GM23338 (cell line): Measurements from ENCODE around the gene HNRNPF. TPM values are rescaled to one million over a fixed set of nuclear protein-coding genes. Genes with fewer than 3 reads are reported as not detected.

Experiments
- ATAC-seq: fragments of 200-7000 bp; cut with Tn5 transposase; 3 replicates; pipeline ENCODE4 v1.9.1; 2020
- DNase-seq: peaks from one replicate; pipeline ENCODE4 v3.0.0-alpha.2; 2015; ENCODE audit warnings: low spot score
- H2AFZ ChIP-seq: fragments of 200-600 bp; sonication (generic); 2 replicates; pipeline ENCODE4 v1.8.0; 2016; ENCODE audit warnings: antibody characterized with exemption, mild to moderate bottlenecking, moderate library complexity
- H3F3A ChIP-seq: fragments of 200-600 bp; sonication (generic); replicated peaks from 2 replicates; pipeline ENCODE4 v1.8.0; 2017; ENCODE audit warnings: antibody characterized with exemption, mixed run types, low read depth
- H3K27ac ChIP-seq: fragments of 200-600 bp; sonication (generic); 2 replicates; pipeline ENCODE4 v1.6.1; 2016; ENCODE audit warnings: low read depth
- H3K27me3 ChIP-seq: fragments of 200-600 bp; sonication (generic); 2 replicates; pipeline ENCODE4 v1.8.0; 2016; ENCODE audit warnings: mild to moderate bottlenecking, mixed run types, moderate library complexity; ENCODE audit not compliant: insufficient read depth
- H3K36me3 ChIP-seq: fragments of 200-600 bp; sonication (generic); 2 replicates; pipeline ENCODE4 v1.8.0; 2016; ENCODE audit warnings: mild to moderate bottlenecking; ENCODE audit not compliant: insufficient read depth
- H3K4me1 ChIP-seq: fragments of 200-600 bp; sonication (generic); 2 replicates; pipeline ENCODE4 v1.8.0; 2016; ENCODE audit warnings: mild to moderate bottlenecking, moderate library complexity; ENCODE audit not compliant: insufficient read depth
- H3K4me2 ChIP-seq: fragments of 200-600 bp; sonication (generic); 2 replicates; pipeline ENCODE4 v1.7.1; 2017; ENCODE audit warnings: mixed run types
- H3K4me3 ChIP-seq: fragments of 200-600 bp; sonication (generic); 2 replicates; pipeline ENCODE4 v1.6.1; 2016; ENCODE audit warnings: mixed run types
- H3K79me2 ChIP-seq: fragments of 200-600 bp; sonication (generic); replicated peaks from 2 replicates; pipeline ENCODE4 v1.8.0; 2017; ENCODE audit warnings: mild to moderate bottlenecking; ENCODE audit not compliant: insufficient read depth
- H3K9me2 ChIP-seq: fragments of 200-600 bp; sonication (generic); 2 replicates; pipeline ENCODE4 v1.8.0; 2017; ENCODE audit not compliant: insufficient read depth
- H4K20me1 ChIP-seq: fragments of 200-600 bp; sonication (generic); replicated peaks from 2 replicates; pipeline ENCODE4 v1.8.0; 2017; ENCODE audit warnings: mild to moderate bottlenecking; ENCODE audit not compliant: insufficient read depth
- H3K27ac Mint-ChIP-seq: 2 replicates; pipeline ENCODE4 v1.8.0; 2020; ENCODE audit warnings: inconsistent platforms, mild to moderate bottlenecking, moderate library complexity, mixed read lengths
- H3K27me3 Mint-ChIP-seq: 3 replicates; pipeline ENCODE4 v1.8.0; 2022; ENCODE audit warnings: low read depth, mild to moderate bottlenecking, moderate library complexity, mixed read lengths, inconsistent platforms; ENCODE audit not compliant: insufficient read depth, poor library complexity
- H3K36me3 Mint-ChIP-seq: 3 replicates; pipeline ENCODE4 v1.8.0; 2021; ENCODE audit warnings: low read depth, mild to moderate bottlenecking, inconsistent platforms, moderate library complexity, mixed read lengths
- H3K4me1 Mint-ChIP-seq: 3 replicates; pipeline ENCODE4 v1.8.0; 2020; ENCODE audit warnings: mild to moderate bottlenecking, inconsistent platforms, mixed read lengths
- H3K4me3 Mint-ChIP-seq: 3 replicates; pipeline ENCODE4 v1.8.0; 2021; ENCODE audit warnings: moderate library complexity, mild to moderate bottlenecking, inconsistent platforms, mixed read lengths
- H3K9me3 Mint-ChIP-seq: 3 replicates; pipeline ENCODE4 v1.8.0; 2020; ENCODE audit warnings: moderate library complexity, mild to moderate bottlenecking, inconsistent platforms, mixed read lengths
- CREB1 ChIP-seq: fragments of 250-450 bp; sonication (Bioruptor Pico); IDR thresholded peaks from 2 replicates; pipeline ENCODE4 v1.5.0; 2020; ENCODE audit warnings: low read depth, mild to moderate bottlenecking, moderate library complexity
- EZH2 ChIP-seq: fragments of 200-600 bp; sonication (generic); IDR thresholded peaks from one replicate; pipeline ENCODE4 v1.8.0; 2017; ENCODE audit warnings: antibody characterized with exemption, mild to moderate bottlenecking, low read depth; ENCODE audit not compliant: unreplicated experiment
- EZH2phosphoT487 ChIP-seq: fragments of 200-600 bp; sonication (generic); IDR thresholded peaks from one replicate; pipeline ENCODE4 v1.8.1; 2018; ENCODE audit warnings: antibody characterized with exemption; ENCODE audit not compliant: unreplicated experiment
- JUNB ChIP-seq: IDR thresholded peaks from one replicate; pipeline ENCODE4 v1.6.1; 2016; ENCODE audit warnings: antibody characterized with exemption; ENCODE audit not compliant: unreplicated experiment
- NANOG ChIP-seq: IDR thresholded peaks from 2 replicates; pipeline ENCODE4 v1.6.1; 2016; ENCODE audit warnings: antibody characterized with exemption, borderline replicate concordance
- POLR2AphosphoS5 ChIP-seq: IDR thresholded peaks from 2 replicates; pipeline ENCODE4 v1.6.1; 2016; ENCODE audit warnings: antibody characterized with exemption, low read depth
- STAT1 ChIP-seq: IDR thresholded peaks from one replicate; pipeline ENCODE4 v1.6.1; 2016; ENCODE audit warnings: antibody characterized with exemption; ENCODE audit not compliant: unreplicated experiment
- ZNF114 ChIP-seq: fragments of 250-450 bp; sonication (Bioruptor Pico); IDR thresholded peaks from 2 replicates; pipeline ENCODE4 v1.5.0; 2020; ENCODE audit warnings: mild to moderate bottlenecking, moderate library complexity
- ZNF331 ChIP-seq: fragments of 250-450 bp; sonication (Bioruptor Pico); IDR thresholded peaks from 2 replicates; pipeline ENCODE4 v1.5.0; 2020; ENCODE audit warnings: low read depth, mild to moderate bottlenecking, moderate library complexity
- polyA plus RNA-seq: library from polyadenylated mRNA; unstranded; fragments of >200 nt; fragmentation: Nextera tagmentation; extraction: Ambion mirVana; gene quantifications from 2 replicates; pipeline ENCODE4 v1.2.1, GENCODE V29; 2016
- total RNA-seq: library from RNA; depleted of rRNA; stranded (reverse); fragments of >200 nt; shearing (Covaris generic); gene quantifications from 2 replicates; pipeline ENCODE4 v1.2.3, GENCODE V29; 2014
- TF ChIP-seq, protein P1 (sequence below): fragments of 250-450 bp; sonication (Bioruptor Pico); IDR thresholded peaks from 2 replicates; pipeline ENCODE4 v1.5.0; 2020; ENCODE audit warnings: mild to moderate bottlenecking, moderate library complexity
- TF ChIP-seq, protein P2 (sequence below): IDR thresholded peaks from 2 replicates; pipeline ENCODE4 v1.6.1; 2016; ENCODE audit warnings: antibody characterized with exemption
- TF ChIP-seq, protein P3 (sequence below): IDR thresholded peaks from one replicate; pipeline ENCODE4 v1.6.1; 2018; ENCODE audit warnings: antibody characterized with exemption; ENCODE audit not compliant: unreplicated experiment
- TF ChIP-seq, protein P4 (sequence below), 2 experiments: fragments of 200-600 bp in 1 of 2; sonication (generic) in 1 of 2; conservative IDR thresholded peaks; 2 replicates each; pipeline versions ENCODE4 v1.5.1 to v1.6.1; 2016 to 2017; ENCODE audit warnings: antibody characterized with exemption in 2 of 2, low read depth in 2 of 2, mild to moderate bottlenecking in 2 of 2, moderate library complexity in 1 of 2

HNRNPF gene
- total and polyA plus RNA-seq, 2 experiments from 2014 or later: 210 to 378 TPM

DNA sequence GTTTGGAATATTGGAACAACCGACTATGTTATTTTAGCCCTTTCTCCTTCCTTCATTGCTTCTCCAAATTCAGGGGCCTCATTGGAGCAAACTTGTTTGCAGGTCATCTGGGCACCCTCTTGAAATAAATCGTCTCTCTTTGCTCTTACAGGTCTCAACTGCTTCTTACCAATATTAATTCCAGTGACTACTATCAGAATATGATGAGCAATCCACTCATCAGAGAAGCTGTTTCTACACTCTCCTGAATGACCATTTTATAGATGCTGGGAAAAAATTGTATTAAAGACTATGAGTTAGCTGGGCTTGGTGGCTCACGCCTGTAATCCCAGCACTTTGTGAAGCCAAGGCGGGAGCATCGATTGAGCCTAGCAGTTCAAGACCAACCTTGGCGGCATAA is 12.5 kb upstream of the HNRNPF start:
- Histone ChIP-seq H3K4me2 (peak overlapping the region; percentile 88), H3K4me3 (no peak overlapping the region), H3K4me1 (no peaks in the 10 kb centered on the region), H3K9me2 (no peaks in the 10 kb centered on the region), H3K27ac (no peak overlapping the region), H3F3A (peaks cover 16% of the 10 kb centered on the region), H3K79me2 (no peaks in the 10 kb centered on the region), H4K20me1 (no peaks in the 10 kb centered on the region), H3K27me3 (peaks cover 10% of the 10 kb centered on the region; the same call in 1 of the 2 replicates), H2AFZ (no peak overlapping the region), H3K36me3 (no peaks in the 10 kb centered on the region)
- no peak overlapping the region for H3K27ac Mint-ChIP-seq
- H3K9me3 Mint-ChIP-seq: peaks cover 22% of the 10 kb centered on the region
- peaks cover 10% of the 10 kb centered on the region for H3K27me3 Mint-ChIP-seq
- DNase-seq: no peak
- TF ChIP-seq POLR2AphosphoS5: no peak
- no peak for TF ChIP-seq ZNF114 (CRISPR knock-in tag)
- no peak for TF ChIP-seq EZH2phosphoT487
- no peak for TF ChIP-seq EZH2
- TF ChIP-seq, protein P1, sequence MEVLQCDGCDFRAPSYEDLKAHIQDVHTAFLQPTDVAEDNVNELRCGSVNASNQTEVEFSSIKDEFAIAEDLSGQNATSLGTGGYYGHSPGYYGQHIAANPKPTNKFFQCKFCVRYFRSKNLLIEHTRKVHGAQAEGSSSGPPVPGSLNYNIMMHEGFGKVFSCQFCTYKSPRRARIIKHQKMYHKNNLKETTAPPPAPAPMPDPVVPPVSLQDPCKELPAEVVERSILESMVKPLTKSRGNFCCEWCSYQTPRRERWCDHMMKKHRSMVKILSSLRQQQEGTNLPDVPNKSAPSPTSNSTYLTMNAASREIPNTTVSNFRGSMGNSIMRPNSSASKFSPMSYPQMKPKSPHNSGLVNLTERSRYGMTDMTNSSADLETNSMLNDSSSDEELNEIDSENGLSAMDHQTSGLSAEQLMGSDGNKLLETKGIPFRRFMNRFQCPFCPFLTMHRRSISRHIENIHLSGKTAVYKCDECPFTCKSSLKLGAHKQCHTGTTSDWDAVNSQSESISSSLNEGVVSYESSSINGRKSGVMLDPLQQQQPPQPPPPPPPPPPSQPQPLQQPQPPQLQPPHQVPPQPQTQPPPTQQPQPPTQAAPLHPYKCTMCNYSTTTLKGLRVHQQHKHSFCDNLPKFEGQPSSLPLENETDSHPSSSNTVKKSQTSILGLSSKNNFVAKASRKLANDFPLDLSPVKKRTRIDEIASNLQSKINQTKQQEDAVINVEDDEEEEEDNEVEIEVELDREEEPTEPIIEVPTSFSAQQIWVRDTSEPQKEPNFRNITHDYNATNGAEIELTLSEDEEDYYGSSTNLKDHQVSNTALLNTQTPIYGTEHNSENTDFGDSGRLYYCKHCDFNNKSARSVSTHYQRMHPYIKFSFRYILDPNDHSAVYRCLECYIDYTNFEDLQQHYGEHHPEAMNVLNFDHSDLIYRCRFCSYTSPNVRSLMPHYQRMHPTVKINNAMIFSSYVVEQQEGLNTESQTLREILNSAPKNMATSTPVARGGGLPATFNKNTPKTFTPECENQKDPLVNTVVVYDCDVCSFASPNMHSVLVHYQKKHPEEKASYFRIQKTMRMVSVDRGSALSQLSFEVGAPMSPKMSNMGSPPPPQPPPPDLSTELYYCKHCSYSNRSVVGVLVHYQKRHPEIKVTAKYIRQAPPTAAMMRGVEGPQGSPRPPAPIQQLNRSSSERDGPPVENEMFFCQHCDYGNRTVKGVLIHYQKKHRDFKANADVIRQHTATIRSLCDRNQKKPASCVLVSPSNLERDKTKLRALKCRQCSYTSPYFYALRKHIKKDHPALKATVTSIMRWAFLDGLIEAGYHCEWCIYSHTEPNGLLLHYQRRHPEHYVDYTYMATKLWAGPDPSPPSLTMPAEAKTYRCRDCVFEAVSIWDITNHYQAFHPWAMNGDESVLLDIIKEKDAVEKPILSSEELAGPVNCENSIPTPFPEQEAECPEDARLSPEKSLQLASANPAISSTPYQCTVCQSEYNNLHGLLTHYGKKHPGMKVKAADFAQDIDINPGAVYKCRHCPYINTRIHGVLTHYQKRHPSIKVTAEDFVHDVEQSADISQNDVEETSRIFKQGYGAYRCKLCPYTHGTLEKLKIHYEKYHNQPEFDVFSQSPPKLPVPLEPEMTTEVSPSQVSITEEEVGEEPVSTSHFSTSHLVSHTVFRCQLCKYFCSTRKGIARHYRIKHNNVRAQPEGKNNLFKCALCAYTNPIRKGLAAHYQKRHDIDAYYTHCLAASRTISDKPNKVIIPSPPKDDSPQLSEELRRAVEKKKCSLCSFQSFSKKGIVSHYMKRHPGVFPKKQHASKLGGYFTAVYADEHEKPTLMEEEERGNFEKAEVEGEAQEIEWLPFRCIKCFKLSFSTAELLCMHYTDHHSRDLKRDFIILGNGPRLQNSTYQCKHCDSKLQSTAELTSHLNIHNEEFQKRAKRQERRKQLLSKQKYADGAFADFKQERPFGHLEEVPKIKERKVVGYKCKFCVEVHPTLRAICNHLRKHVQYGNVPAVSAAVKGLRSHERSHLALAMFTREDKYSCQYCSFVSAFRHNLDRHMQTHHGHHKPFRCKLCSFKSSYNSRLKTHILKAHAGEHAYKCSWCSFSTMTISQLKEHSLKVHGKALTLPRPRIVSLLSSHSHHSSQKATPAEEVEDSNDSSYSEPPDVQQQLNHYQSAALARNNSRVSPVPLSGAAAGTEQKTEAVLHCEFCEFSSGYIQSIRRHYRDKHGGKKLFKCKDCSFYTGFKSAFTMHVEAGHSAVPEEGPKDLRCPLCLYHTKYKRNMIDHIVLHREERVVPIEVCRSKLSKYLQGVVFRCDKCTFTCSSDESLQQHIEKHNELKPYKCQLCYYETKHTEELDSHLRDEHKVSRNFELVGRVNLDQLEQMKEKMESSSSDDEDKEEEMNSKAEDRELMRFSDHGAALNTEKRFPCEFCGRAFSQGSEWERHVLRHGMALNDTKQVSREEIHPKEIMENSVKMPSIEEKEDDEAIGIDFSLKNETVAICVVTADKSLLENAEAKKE: no peak
- no peak for TF ChIP-seq STAT1
- TF ChIP-seq, protein P2, sequence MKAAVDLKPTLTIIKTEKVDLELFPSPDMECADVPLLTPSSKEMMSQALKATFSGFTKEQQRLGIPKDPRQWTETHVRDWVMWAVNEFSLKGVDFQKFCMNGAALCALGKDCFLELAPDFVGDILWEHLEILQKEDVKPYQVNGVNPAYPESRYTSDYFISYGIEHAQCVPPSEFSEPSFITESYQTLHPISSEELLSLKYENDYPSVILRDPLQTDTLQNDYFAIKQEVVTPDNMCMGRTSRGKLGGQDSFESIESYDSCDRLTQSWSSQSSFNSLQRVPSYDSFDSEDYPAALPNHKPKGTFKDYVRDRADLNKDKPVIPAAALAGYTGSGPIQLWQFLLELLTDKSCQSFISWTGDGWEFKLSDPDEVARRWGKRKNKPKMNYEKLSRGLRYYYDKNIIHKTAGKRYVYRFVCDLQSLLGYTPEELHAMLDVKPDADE: no peak
- TF ChIP-seq CREB1 (CRISPR knock-in tag): no peak
- TF ChIP-seq, protein P3, sequence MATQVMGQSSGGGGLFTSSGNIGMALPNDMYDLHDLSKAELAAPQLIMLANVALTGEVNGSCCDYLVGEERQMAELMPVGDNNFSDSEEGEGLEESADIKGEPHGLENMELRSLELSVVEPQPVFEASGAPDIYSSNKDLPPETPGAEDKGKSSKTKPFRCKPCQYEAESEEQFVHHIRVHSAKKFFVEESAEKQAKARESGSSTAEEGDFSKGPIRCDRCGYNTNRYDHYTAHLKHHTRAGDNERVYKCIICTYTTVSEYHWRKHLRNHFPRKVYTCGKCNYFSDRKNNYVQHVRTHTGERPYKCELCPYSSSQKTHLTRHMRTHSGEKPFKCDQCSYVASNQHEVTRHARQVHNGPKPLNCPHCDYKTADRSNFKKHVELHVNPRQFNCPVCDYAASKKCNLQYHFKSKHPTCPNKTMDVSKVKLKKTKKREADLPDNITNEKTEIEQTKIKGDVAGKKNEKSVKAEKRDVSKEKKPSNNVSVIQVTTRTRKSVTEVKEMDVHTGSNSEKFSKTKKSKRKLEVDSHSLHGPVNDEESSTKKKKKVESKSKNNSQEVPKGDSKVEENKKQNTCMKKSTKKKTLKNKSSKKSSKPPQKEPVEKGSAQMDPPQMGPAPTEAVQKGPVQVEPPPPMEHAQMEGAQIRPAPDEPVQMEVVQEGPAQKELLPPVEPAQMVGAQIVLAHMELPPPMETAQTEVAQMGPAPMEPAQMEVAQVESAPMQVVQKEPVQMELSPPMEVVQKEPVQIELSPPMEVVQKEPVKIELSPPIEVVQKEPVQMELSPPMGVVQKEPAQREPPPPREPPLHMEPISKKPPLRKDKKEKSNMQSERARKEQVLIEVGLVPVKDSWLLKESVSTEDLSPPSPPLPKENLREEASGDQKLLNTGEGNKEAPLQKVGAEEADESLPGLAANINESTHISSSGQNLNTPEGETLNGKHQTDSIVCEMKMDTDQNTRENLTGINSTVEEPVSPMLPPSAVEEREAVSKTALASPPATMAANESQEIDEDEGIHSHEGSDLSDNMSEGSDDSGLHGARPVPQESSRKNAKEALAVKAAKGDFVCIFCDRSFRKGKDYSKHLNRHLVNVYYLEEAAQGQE: no peak
- TF ChIP-seq, protein P4, sequence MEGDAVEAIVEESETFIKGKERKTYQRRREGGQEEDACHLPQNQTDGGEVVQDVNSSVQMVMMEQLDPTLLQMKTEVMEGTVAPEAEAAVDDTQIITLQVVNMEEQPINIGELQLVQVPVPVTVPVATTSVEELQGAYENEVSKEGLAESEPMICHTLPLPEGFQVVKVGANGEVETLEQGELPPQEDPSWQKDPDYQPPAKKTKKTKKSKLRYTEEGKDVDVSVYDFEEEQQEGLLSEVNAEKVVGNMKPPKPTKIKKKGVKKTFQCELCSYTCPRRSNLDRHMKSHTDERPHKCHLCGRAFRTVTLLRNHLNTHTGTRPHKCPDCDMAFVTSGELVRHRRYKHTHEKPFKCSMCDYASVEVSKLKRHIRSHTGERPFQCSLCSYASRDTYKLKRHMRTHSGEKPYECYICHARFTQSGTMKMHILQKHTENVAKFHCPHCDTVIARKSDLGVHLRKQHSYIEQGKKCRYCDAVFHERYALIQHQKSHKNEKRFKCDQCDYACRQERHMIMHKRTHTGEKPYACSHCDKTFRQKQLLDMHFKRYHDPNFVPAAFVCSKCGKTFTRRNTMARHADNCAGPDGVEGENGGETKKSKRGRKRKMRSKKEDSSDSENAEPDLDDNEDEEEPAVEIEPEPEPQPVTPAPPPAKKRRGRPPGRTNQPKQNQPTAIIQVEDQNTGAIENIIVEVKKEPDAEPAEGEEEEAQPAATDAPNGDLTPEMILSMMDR (conservative IDR thresholded peaks at IDR 0.05; ENCODE audit: low read depth in 2 of 2): no peak
- TF ChIP-seq JUNB: no peak
- no peak for TF ChIP-seq ZNF331 (CRISPR knock-in tag)
- TF ChIP-seq NANOG: no peak
- H3K36me3 Mint-ChIP-seq: peaks cover 14% of the 10 kb centered on the region
- peak overlapping the region; percentile 22; the same call in 2 of the 3 replicates for H3K4me3 Mint-ChIP-seq
- ATAC-seq: no peak
- H3K4me1 Mint-ChIP-seq: peaks cover 8% of the 10 kb centered on the region; the same call in 2 of the 3 replicates
